LNCaP clone FGC (cell line): ENCODE results near the gene INSYN2B.

ENCODE experiments used
- DNase-seq: peaks from one replicate; pipeline ENCODE4 v3.0.0-alpha.2; 2011; ENCODE audit warnings: low read depth
- H3K4me3 ChIP-seq: 2 replicates; pipeline ENCODE4 v1.5.1; 2011; ENCODE audit warnings: mild to moderate bottlenecking, low read depth, low read length, control low read depth
- TF ChIP-seq, protein P1 (sequence below): IDR thresholded peaks from 2 replicates; pipeline ENCODE4 v1.5.1; 2012; ENCODE audit warnings: mild to moderate bottlenecking; ENCODE audit not compliant: control insufficient read depth, insufficient read depth; ENCODE audit errors: extremely low read depth

Gene INSYN2B

GRCh38 chr5:169923988-169924387, 56.3 kb downstream of the INSYN2B start:
- no peak for DNase-seq
- TF ChIP-seq, protein P1, sequence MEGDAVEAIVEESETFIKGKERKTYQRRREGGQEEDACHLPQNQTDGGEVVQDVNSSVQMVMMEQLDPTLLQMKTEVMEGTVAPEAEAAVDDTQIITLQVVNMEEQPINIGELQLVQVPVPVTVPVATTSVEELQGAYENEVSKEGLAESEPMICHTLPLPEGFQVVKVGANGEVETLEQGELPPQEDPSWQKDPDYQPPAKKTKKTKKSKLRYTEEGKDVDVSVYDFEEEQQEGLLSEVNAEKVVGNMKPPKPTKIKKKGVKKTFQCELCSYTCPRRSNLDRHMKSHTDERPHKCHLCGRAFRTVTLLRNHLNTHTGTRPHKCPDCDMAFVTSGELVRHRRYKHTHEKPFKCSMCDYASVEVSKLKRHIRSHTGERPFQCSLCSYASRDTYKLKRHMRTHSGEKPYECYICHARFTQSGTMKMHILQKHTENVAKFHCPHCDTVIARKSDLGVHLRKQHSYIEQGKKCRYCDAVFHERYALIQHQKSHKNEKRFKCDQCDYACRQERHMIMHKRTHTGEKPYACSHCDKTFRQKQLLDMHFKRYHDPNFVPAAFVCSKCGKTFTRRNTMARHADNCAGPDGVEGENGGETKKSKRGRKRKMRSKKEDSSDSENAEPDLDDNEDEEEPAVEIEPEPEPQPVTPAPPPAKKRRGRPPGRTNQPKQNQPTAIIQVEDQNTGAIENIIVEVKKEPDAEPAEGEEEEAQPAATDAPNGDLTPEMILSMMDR = no peak
- H3K4me3 ChIP-seq = no peak overlapping the region

DNA sequence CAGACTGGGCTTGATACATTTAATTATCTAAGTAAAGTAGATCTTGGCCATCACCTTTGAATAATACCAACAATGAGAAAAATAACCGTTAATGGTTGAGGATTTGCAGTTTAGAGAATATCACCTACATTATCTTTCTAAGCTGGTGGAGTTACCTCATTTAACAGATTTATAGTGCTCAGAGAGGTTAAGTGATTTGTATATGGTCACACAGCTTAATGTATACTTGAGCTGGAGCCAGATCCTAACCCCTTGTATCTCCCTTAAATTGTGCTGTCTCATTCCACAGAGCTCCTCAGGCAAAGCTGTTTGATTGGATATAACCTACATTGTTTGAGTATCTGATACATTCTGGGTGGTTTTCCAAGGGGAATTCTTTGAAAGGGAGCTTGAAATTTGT, 57.8 kb downstream of the INSYN2B start:
- no peak for DNase-seq
- H3K4me3 ChIP-seq = no peak overlapping the region
- TF ChIP-seq, protein P1 = no peak

DNA sequence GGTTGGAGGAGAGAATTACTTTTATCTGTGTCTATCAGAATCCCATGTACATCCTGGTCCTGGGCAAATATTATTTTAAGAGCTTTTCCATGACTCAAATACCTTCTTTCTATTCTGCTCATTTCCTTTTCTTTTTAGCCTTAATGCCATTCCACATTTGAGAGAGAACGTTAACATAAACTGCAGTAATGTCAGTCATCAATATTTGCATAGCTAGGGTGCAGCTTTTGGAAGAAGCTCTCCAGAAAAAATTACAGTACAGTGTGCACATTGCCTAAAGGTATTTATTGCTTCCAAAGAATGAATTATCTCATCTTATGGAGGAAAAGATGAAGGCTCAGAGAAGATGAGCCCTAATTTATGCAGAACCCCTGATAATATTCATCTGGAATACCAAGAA, 58.3 kb downstream of the INSYN2B start:
- TF ChIP-seq, protein P1 = no peak
- DNase-seq = no peak
- no peak overlapping the region for H3K4me3 ChIP-seq

DNA sequence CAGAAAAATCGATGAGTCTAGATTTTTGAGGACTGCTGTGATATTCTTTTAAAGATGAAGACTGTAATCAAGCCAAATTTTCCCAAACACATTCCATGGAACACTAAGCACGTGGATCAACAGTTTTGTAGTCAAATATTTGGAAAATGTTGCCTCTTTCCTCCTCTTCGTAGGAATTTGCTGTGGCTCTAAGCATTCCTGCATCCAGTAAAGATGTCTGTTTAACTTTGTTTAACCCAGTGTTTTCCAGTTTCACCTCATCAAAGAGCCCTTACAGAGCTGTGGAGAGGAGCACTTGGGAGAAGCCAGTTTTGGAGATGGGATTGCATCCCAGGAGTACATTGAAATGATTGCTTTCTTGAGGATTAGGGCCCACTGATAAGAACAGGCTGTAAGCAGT, 58.9 kb downstream of the INSYN2B start:
- TF ChIP-seq, protein P1 = no peak
- H3K4me3 ChIP-seq = no peak overlapping the region
- DNase-seq = no peak

GRCh38 chr5:169920474-169920873, 59.8 kb downstream of the INSYN2B start:
- H3K4me3 ChIP-seq = no peak overlapping the region
- DNase-seq = no peak
- TF ChIP-seq, protein P1 = no peak

DNA sequence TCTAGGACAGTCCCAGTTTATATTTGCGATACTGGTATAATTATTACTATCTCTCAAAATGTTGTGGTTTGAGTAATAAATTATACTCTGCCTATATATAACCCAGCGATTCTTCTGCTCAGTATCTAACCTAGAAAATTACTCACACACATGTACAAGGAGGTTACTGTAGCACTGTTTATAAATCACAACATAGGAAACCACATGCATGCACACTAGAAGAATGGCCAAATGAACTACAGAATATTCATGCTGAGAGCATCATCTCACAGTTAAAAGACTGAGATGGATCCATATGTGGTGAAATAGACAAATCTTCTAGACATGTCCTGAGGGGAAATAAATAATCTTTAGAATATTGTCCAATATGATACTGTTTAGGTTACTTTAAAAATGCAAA, 62.1 kb downstream of the INSYN2B start:
- no peak for DNase-seq
- no peak overlapping the region for H3K4me3 ChIP-seq
- TF ChIP-seq, protein P1 = no peak

GRCh38 chr5:169917500-169917899, 62.8 kb downstream of the INSYN2B start:
- DNase-seq = no peak
- H3K4me3 ChIP-seq = no peak overlapping the region
- TF ChIP-seq, protein P1 = no peak
